Tibial artery (tissue), 4 donors: Measurements from ENCODE around the gene IGF1R.

Experiments used
- DNase-seq, 2 donors: peaks; one replicate each; pipeline ENCODE4 v3.0.0-alpha.2; 2019
- H3K27ac ChIP-seq, 2 donors: fragments of 200-600 bp; sonication (generic) in 1 of 2; 1 replicate in 1 of 2; 2 replicates in 1 of 2; pipeline ENCODE4 v1.5.1; 2018 to 2019; ENCODE audit warnings: mild to moderate bottlenecking in 1 of 2
- H3K27me3 ChIP-seq, 2 donors: fragments of 200-600 bp; sonication (generic) in 1 of 2; one replicate each; pipeline versions ENCODE4 v1.5.1 to v1.6.0; 2016 to 2019
- H3K36me3 ChIP-seq, 3 donors: fragments of 200-600 bp; sonication (generic) in 2 of 3; one replicate each; pipeline ENCODE4 v1.5.1; 2016 to 2019; ENCODE audit warnings: mild to moderate bottlenecking in 2 of 3
- H3K4me1 ChIP-seq, 4 donors: fragments of 200-600 bp; sonication (generic) in 2 of 4; 1 replicate in 3 of 4; 2 replicates in 1 of 4; pipeline ENCODE4 v1.5.1; 2016 to 2019
- H3K4me3 ChIP-seq, 2 donors: fragments of 200-600 bp; sonication (generic) in 1 of 2; 1 replicate in 1 of 2; 2 replicates in 1 of 2; pipeline ENCODE4 v1.5.1; 2018 to 2019; ENCODE audit warnings: mild to moderate bottlenecking in 2 of 2
- H3K9me3 ChIP-seq, 3 donors: fragments of 200-600 bp; sonication (generic) in 1 of 3; one replicate each; pipeline ENCODE4 v1.5.1; 2016 to 2019
- CTCF ChIP-seq, 2 experiments: fragments of 200-600 bp in 1 of 2; fragments of 450-650 bp in 1 of 2; IDR thresholded peaks; one replicate each; pipeline ENCODE4 v1.5.1; 2017 to 2019; ENCODE audit warnings: antibody characterized with exemption in 2 of 2, mild to moderate bottlenecking in 1 of 2, moderate library complexity in 1 of 2
- intact Hi-C: fragments of 100-400 bp; cut with DNase I; formaldehyde crosslinking; loops from one replicate; pipeline ENCODE4 v1.15.0; 2023; ENCODE audit warnings: low total_unique reads

Gene IGF1R

GRCh38 chr15:98677345-98678059 is 29.2 kb downstream of the IGF1R start:
- no peak for TF ChIP-seq CTCF (IDR thresholded peaks at IDR 0.05)
- Histone ChIP-seq H3K27ac (peak overlapping the region; percentile 38 to 52), H3K27me3 (no peaks in the 10 kb centered on the region), H3K9me3 (no peaks in the 10 kb centered on the region), H3K36me3 (no peaks in the 10 kb centered on the region), H3K4me3 (no peak overlapping the region), H3K4me1 (peaks cover 0 to 90% (median 47%) of the 10 kb centered on the region in 4 donors)
- intact Hi-C loops: no loop called here
- no peak for DNase-seq

GRCh38 chr15:98678484-98678883 is 30.1 kb downstream of the IGF1R start:
- intact Hi-C loops: no loop called here
- no peak for TF ChIP-seq CTCF (IDR thresholded peaks at IDR 0.05)
- Histone ChIP-seq H3K9me3 (no peaks in the 10 kb centered on the region), H3K27ac (peak overlapping the region in 1 of 2 donors; percentile 52), H3K27me3 (no peaks in the 10 kb centered on the region), H3K36me3 (no peaks in the 10 kb centered on the region), H3K4me3 (no peak overlapping the region), H3K4me1 (peaks cover 0 to 90% (median 47%) of the 10 kb centered on the region in 4 donors)
- no peak for DNase-seq

GRCh38 chr15:98681061-98681460 is 32.7 kb downstream of the IGF1R start:
- peaks cover 0 to 90% (median 45%) of the 10 kb centered on the region in 4 donors for H3K4me1 ChIP-seq
- no peaks in the 10 kb centered on the region for H3K9me3 ChIP-seq
- DNase-seq: no peak
- H3K4me3 ChIP-seq: no peak overlapping the region
- H3K27me3 ChIP-seq: no peaks in the 10 kb centered on the region
- intact Hi-C loops: no loop called here
- no peaks in the 10 kb centered on the region for H3K36me3 ChIP-seq
- no peak for TF ChIP-seq CTCF (IDR thresholded peaks at IDR 0.05)
- no peak overlapping the region for H3K27ac ChIP-seq

GRCh38 chr15:98682992-98683701 is 34.8 kb downstream of the IGF1R start:
- no peak for TF ChIP-seq CTCF (IDR thresholded peaks at IDR 0.05)
- intact Hi-C loops: no loop called here
- H3K9me3 ChIP-seq: no peaks in the 10 kb centered on the region
- no peak for DNase-seq
- H3K27ac ChIP-seq: peak overlapping the region; percentile 42 to 60
- no peaks in the 10 kb centered on the region for H3K27me3 ChIP-seq
- H3K36me3 ChIP-seq: no peaks in the 10 kb centered on the region
- H3K4me1 ChIP-seq: peaks cover 0 to 90% (median 51%) of the 10 kb centered on the region in 4 donors
- H3K4me3 ChIP-seq: no peak overlapping the region

GRCh38 chr15:98683831-98684230 is 35.5 kb downstream of the IGF1R start:
- Histone ChIP-seq H3K27ac (peak overlapping the region; percentile 42 to 60), H3K27me3 (no peaks in the 10 kb centered on the region), H3K9me3 (no peaks in the 10 kb centered on the region), H3K4me3 (no peak overlapping the region), H3K4me1 (peaks cover 0 to 90% (median 55%) of the 10 kb centered on the region in 4 donors), H3K36me3 (no peaks in the 10 kb centered on the region)
- intact Hi-C loops: no loop called here
- DNase-seq: no peak
- no peak for TF ChIP-seq CTCF (IDR thresholded peaks at IDR 0.05)
